HG03571 (cell line): ENCODE measurements around the gene SEM1.
"Not testable (repeated sequence)": the region's sequence is repeated elsewhere in the genome, so short reads cannot be mapped to it uniquely, and the experiment has no call there.

Experiments used
- ATAC-seq: cut with Tn5 transposase; IDR thresholded peaks from one replicate; pipeline ENCODE4 v1.9.1; 2021; ENCODE audit not compliant: unreplicated experiment

Gene SEM1

GRCh38 chr7:96664793-96665192, 44.9 kb downstream of the SEM1 start:
- no peak for ATAC-seq

DNA sequence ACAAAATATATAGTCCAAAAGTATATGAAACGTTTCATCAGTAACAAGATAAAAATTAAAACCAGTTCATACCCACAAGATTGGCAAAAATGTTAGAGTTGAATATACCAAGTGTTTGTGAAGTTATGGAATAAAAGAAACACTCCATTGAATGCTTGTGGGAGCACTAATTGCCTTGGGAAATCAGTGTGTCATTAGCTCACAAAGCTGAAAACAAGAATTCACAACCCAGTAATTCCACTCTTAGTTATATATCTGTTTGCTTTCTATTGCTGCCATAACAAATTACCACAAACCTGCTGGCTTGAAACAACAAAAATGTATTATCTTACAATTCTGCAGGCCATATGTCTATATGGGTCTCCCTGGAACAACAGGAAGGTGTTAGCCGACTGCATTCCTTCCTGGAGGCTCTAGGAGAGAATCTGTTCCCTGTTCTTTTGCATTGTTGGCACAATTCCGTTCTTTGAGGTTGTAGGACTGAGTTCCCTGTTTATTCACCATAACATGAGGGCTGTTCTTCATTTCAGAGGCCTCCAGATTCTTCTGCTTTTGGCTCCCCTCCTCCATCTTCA, 45.7 kb downstream of the SEM1 start:
- ATAC-seq: peak; percentile 20

DNA sequence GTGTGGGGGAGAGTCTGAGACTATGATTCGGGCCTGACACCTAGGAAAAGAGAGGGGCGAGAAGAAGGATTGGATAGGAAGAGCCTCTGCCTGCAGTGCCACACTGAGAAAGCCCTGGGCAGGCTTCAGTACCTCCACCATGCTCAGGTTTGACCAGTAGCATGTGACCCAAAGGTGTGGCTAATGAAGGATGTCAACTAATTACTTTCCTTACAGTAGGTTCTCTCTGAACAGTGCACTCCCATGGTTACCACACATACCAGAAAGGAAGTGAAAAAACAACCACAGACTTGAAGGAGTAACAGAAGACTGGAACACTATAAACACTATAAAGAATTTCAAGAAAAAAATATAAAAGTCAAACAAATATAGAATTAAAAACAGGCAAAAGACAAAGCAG, 46.2 kb downstream of the SEM1 start:
- peak; percentile 89 for ATAC-seq

- not testable (repeated sequence) for ATAC-seq
Measured at GRCh38 chr7:96662151-96662550, 47.5 kb downstream of the SEM1 start.

- no peak for ATAC-seq
Measured at GRCh38 chr7:96658022-96658412, 51.6 kb downstream of the SEM1 start.

DNA sequence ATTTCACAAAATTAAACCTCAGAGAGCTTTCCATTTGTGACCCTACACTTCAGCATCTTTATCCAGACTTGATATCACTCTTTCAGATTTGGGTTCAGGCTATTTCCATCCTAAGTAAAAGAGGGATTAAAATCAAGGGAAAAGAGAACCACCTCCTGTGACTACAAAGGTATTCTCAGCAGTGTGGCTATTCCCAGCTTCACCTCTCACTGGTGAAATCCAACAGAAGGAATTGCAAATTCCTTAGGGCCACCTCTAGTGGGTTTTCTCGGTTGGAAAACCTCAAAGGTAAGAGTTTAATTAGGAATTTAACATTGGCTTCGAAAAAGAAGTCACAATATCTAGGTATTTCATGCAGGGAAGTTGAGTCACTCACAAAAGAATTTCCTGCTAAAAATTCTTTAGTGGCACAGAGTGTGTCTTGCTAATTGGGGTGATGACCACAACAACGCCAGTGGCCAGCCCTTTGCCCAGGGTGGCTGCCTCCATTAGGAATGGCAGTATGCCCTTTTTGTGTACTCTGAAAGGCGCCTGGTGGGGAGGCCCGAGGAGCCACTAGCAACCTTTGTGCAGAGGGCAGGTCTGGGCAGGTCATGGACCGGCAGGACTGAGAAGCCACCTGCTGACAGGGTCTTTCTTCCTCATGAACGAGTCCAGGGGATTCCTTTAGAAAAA, 52.2 kb downstream of the SEM1 start:
- ATAC-seq: no peak

- ATAC-seq: no peak
Measured at GRCh38 chr7:96655956-96656355, 53.7 kb downstream of the SEM1 start.

DNA sequence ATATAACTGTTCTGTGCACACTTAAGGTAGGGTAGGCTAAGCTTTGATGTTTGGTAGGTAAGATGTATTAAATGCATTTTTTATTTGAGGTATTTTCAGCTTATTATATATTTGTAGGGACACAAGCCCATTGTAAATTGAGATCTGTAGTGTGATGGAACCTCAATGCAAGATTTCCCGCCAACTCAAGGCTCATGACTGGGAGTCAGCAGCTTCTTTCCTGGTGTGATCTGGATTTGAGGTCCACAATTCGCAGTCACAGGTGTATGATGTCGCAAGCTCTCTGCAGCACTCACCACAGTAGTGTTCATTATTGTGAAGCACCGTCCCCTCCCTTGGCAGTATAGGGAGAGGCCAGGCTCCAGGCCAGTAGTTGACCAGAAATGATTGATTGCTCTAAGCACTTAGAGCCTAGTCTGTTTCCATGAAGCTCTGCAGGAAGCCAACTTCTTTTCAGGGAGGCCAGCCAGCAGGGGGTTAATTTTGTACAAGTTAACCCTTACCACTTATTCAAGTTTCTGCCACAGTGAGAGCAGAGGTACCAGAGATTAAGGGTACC, 54.9 kb downstream of the SEM1 start:
- no peak for ATAC-seq

- ATAC-seq: no peak
Measured at GRCh38 chr7:96649981-96650380, 59.7 kb downstream of the SEM1 start.

- no peak for ATAC-seq
Measured at GRCh38 chr7:96648784-96649183, 60.9 kb downstream of the SEM1 start.

DNA sequence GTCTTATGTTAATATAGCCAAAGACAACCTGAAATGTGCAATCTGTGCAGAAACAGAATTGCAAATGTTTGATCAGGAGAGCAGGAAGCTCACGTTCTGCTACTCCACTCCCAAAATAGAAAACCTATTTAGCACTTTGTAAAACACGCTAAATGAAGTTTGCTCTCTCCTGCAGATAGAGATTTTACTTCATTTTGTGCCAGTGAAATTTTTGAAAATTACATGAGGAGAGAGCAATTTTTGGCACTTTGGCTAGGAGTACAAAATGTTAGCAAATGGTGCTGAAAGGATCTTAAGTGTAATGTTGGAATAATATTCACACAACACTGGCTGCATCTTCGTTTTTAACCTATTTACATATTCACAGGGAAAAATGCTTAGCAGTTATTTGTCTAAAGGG, 61.9 kb downstream of the SEM1 start:
- no peak for ATAC-seq

- ATAC-seq: no peak
Measured at GRCh38 chr7:96645084-96645483, 64.6 kb downstream of the SEM1 start.

GRCh38 chr7:96643436-96643835, 66.2 kb downstream of the SEM1 start:
- not testable (repeated sequence) for ATAC-seq

DNA sequence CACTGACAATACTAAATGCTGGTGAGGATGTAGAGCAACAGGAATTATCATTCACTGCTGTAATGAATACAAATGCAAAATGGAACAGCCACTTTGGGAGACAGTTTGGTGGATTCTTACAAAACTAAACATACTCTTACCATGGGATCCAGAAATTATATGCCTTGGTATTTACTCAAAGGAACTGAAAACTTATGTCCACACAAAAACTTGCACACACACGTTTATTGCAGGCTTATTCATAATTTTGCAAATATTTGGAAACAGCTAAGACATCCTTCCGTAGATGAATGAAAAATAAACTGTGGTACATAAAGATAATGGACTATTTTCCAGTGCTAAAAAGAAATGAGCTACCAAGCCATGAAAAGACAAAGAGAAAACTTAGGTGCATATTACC, 69.6 kb downstream of the SEM1 start:
- ATAC-seq: no peak
